Activated T-helper 1 cell treated with anti-CD3 and anti-CD28 coated beads, Interleukin-12 subunit alpha, Interleukin-12 subunit beta, Interleukin-2, Interleukin-4 antibody, amounts not matched to agents 30 ng/mL and 10 ng/mL and 1 ng/mL, durations not matched to agents 14 hours and 24 hours and 36 hours (primary cell): Measurements from ENCODE around the gene RPS25. TPM values are rescaled to one million over a fixed set of nuclear protein-coding genes. Genes with fewer than 3 reads are reported as not detected.
"Not testable (repeated sequence)": the region's sequence is repeated elsewhere in the genome, so short reads cannot be mapped to it uniquely, and the experiment has no call there.

Source experiments
- DNase-seq: peaks from one replicate; pipeline ENCODE4 v3.0.0; 2021; ENCODE audit warnings: low spot score
- H3K27ac Mint-ChIP-seq: one replicate; pipeline ENCODE4 v1.8.0; 2021; ENCODE audit warnings: mild to moderate bottlenecking, mixed read lengths
- H3K27me3 Mint-ChIP-seq: one replicate; pipeline ENCODE4 v1.8.0; 2022; ENCODE audit warnings: mild to moderate bottlenecking, moderate library complexity, mixed read lengths; ENCODE audit not compliant: insufficient read depth
- H3K36me3 Mint-ChIP-seq: one replicate; pipeline ENCODE4 v1.8.0; 2021; ENCODE audit warnings: low read depth, mixed read lengths
- H3K4me1 Mint-ChIP-seq: one replicate; pipeline ENCODE4 v1.8.0; 2021; ENCODE audit warnings: low read depth, mixed read lengths
- H3K4me3 Mint-ChIP-seq: one replicate; pipeline ENCODE4 v1.8.0; 2021; ENCODE audit warnings: mild to moderate bottlenecking, moderate library complexity, mixed read lengths
- H3K9me3 Mint-ChIP-seq: one replicate; pipeline ENCODE4 v1.8.0; 2021; ENCODE audit warnings: mixed read lengths
- intact Hi-C: fragments of 100-400 bp; cut with micrococcal nuclease; formaldehyde crosslinking; loops from one replicate; pipeline ENCODE4 v1.15.1; 2024
- total RNA-seq: library from RNA; stranded (reverse); gene quantifications from 2 replicates; pipeline ENCODE4 v1.2.3, GENCODE V29; 2022

RPS25 gene
- total RNA-seq, 1 donor from 2014 or later: 1,455 TPM

DNA sequence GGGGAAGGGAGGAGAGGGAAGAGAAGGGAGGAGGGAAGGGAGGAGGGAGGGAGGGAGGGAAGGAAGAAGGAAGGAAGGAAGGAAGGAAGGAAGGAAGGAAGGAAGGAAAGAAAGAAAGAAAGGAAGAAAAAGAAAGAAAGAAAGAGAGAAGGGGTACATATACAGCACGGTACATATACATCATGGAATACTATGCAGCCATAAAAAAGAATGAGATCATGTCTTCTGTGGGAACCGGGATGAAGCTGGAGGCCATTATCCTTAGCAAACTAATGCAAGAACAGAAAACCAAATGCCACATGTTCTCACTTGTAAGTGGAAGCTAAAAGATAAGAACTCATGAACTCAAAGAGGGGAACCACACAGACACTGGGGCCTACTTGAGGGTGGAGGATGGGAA is 48.6 kb downstream of the RPS25 start:
- DNase-seq, H3K9me3 Mint-ChIP-seq, intact Hi-C loops, H3K36me3 Mint-ChIP-seq, H3K4me1 Mint-ChIP-seq, H3K27ac Mint-ChIP-seq, H3K4me3 Mint-ChIP-seq: not testable (repeated sequence)
- H3K27me3 Mint-ChIP-seq: peaks cover 15% of the 10 kb centered on the region

Other genes starting within 250 kb of the RPS25 start
- gene DDX6, start 227.2 kb downstream of the RPS25 start, total RNA-seq: 110 and 112 TPM in 2 replicates
- gene CXCR5, start 134.5 kb downstream of the RPS25 start, total RNA-seq: 5.1 and 5.5 TPM in 2 replicates
- 27.3 and 32.4 TPM in 2 replicates for gene BCL9L, start 92.4 kb downstream of the RPS25 start, total RNA-seq
- gene UPK2, start 62.0 kb downstream of the RPS25 start, total RNA-seq: not detected in 2 replicates
- not detected in 2 replicates for gene FOXR1, start 46.6 kb downstream of the RPS25 start, total RNA-seq
- gene CENATAC, start 20.2 kb downstream of the RPS25 start, total RNA-seq: 50.1 and 53.6 TPM in 2 replicates
- gene TRAPPC4, start 423 bp upstream of the RPS25 start, total RNA-seq: 141 and 142 TPM in 2 replicates
- 24.3 and 28.7 TPM in 2 replicates for gene SLC37A4, start 12.5 kb upstream of the RPS25 start, total RNA-seq
- gene HYOU1, start 38.9 kb upstream of the RPS25 start, total RNA-seq: 216 and 219 TPM in 2 replicates
- gene VPS11, start 49.5 kb upstream of the RPS25 start, total RNA-seq: 23.5 and 24.0 TPM in 2 replicates
- gene HMBS, start 66.5 kb upstream of the RPS25 start, total RNA-seq: 55.0 and 55.6 TPM in 2 replicates
- gene DPAGT1, start 83.5 kb upstream of the RPS25 start, total RNA-seq: 81.8 and 84.4 TPM in 2 replicates
- gene C2CD2L, start 89.0 kb upstream of the RPS25 start, total RNA-seq: 35.7 and 38.2 TPM in 2 replicates
- 31.2 and 35.2 TPM in 2 replicates for gene HINFP, start 103.2 kb upstream of the RPS25 start, total RNA-seq
- 0.07 TPM in 1 of 2 replicates, not detected in the other for gene ABCG4, start 130.7 kb upstream of the RPS25 start, total RNA-seq
- gene NLRX1, start 150.4 kb upstream of the RPS25 start, total RNA-seq: 24.1 and 29.5 TPM in 2 replicates
- 0.56 TPM in 1 of 2 replicates, not detected in the other for gene NHERF4, start 167.1 kb upstream of the RPS25 start, total RNA-seq
- gene CBL, start 188.0 kb upstream of the RPS25 start, total RNA-seq: 38.1 and 39.9 TPM in 2 replicates